ENCODE data around the gene C14orf39.

- no peak for TF ChIP-seq SIN3A (IDR thresholded peaks at IDR 0.05; ENCODE audit: borderline replicate concordance, insufficient read depth, low read depth, low read length)
- no peak for TF ChIP-seq CTCF (IDR thresholded peaks at IDR 0.05)
- TF ChIP-seq POLR2AphosphoS5 (IDR thresholded peaks at IDR 0.05; ENCODE audit: low read depth, low read length): no peak
Measured at GRCh38 chr14:60532442-60532841, 46.6 kb upstream of the C14orf39 start.
